RKO (cell line): ENCODE results near the gene C11orf71.

ENCODE experiments used
- DNase-seq: peaks from one replicate; pipeline ENCODE4 v3.0.0-alpha.2; 2016; ENCODE audit warnings: low spot score

The C11orf71 gene

DNA sequence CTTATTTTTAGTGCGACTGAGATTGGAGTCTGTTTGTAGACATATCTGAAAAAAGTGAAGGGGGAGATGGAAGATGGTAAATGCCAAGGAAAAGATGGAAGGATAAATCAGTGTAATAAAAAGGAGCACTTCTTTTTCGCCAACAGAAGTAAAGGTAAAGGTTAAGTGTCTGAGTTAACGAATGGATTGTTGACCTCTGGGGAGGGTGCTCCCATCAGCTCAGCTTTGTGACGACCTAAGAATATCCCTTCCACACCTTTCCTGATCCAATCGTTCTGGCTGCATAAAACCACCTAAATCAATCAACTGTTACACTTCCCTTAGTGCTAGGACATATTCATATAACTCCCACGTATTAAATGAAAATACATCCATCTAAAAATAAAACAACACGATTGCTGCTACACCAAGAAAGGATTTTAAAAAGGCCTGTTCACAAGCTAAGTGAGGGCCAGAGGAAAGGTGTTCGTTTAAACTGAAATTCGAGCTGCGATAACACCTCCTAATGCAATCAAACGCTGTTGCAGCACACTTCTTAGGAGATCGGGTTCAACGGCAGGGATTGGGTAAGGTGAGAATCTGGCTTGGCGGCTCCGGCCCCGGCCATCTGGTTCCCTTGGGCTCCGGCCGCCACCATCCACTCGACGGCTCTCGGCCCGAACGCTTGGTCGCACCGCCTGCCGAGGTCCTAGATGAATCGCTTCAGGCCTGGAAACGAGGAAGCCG, 658 bp downstream of the C11orf71 start:
- peak; percentile 33 for DNase-seq

DNA sequence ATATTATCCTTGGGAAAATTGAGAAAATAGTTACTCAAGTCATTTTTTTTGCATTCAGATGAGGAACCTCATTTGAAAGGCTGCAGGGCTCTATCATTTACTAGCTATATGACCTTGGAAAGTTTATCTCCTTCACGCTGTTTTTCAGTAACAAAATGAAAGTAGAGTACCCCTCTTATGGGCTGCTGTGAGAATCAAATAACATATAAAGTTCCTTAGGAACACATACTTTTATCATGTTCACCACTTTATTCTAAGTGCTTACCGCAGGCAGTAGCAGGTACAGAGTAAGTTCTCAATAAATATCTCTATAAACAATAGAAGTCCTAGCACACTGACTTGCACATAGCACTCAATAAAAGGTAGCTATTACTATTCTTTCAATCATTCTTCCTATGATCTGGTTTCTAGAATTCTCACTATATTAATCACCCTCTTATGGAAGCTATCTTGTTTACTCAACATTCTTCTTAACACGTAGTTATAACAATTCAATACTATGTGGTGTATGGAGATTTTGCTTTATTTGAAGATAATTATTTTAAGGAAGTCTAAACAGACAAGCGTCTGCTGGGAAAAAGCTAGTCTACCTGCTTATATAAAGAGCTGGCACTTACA, 1.9 kb downstream of the C11orf71 start:
- DNase-seq, result no peak

DNA sequence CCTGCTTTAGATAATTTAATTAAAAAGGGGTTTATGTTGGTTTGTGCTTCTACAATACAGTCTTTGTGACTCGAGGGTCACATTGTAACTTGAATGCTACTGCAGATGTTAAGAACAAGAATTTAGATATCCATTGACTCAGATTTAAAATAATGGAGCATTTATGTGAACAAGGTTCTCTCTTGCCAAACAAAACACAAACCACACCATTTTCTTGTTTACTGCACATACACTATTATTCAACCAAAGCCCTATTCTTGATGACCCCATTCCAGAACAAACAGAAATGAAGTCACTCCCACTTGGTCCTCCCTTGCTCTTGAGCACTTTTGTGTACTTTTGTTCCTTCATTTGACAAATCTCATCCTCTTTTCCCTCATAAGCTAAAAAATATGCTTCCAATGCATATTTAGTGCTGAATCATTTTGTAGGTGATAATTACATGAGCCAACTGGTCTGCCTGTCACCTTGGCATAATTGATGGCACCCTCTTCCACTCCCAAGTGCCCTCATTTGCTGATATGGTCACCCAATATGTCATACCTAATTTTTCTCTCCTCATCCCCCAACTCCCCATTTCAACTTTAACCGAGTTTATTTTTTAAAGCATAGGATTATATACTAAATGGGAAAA, 2.8 kb downstream of the C11orf71 start:
- no peak for DNase-seq

- no peak for DNase-seq
These were observed 3.4 kb downstream of the C11orf71 start for GRCh38 chr11:114396916-114397315.

DNA sequence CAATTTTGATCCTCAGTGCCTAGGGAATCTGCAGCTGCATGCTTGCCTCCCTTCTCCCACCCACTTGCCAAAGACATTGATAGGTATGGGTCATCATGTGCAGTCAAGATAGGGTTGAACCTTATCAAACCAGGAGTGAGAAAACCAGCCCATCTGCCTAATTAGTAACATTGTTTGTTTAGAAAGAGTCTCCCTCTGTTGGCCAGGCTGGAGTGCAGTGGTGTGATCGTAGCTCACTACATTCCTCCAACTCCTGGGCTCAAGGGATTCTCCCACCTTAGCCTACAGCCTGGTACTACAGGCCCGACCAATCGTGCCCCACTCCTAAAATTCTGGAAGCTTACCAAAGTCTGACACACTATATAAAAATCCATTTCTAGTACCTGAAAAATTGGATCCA, 4.6 kb downstream of the C11orf71 start:
- DNase-seq, result no peak

DNA sequence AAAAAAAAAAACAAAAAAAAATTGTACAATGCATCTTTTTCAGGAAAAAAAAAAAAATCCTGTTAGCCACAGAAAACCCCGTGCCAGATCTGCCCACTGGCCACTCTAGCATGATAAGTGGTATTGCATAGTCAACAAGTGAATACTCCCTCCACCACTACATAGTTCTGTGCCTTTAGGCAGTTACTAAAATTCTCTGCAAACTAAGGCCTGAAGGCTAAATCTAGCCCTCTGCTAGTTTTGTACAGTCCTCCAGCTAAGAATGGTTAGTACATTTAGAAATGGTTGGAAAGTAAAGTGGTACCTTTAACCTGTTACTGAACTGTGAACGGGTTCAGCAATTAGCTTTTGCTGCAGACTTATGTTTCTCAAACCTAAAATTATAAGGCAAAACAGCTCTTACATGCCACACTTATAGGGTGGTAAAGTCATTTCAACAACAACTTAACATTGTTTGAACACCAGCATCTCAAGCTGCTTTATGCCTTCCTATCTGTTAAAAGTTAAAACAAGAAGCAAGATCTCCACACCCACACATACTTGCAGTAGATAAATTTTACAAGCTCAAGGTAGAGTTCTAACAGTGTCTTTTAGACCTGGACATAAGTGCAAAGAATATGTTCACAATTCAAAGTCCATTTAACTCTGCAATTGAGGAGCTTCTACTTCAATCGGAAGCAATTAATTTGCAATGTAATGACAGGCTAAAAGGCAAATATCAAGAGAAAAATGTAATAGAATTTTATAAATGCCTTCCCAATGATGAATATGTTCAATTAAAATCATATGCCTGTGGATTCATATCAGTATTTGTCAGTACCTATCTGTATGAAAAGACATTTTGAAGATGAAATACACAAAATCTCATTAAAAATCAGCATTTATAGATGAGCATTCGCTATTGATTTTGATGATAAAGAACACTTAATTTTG, 7.3 kb downstream of the C11orf71 start:
- DNase-seq, result no peak

- DNase-seq, result no peak
These were observed 13.8 kb downstream of the C11orf71 start for GRCh38 chr11:114386545-114386944.

DNA sequence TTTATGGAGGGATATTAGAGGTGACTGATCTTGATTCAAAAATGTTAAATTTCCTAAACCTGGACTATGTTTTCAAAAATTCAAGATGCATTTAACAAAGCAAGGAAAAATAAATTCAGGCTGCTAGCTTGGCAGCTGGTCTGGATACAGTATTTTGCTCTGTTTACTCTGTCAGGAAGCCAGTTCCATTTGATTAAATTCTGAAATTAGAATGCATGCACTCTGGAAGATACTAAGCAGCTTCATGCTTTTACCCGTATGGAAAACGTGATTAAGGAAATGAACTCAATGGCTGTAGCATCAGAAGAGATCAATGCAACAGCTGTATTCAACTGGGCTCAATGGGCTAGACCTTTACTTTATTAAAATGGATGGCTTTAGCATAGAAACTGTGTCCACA, 14.2 kb downstream of the C11orf71 start:
- DNase-seq, result no peak

DNA sequence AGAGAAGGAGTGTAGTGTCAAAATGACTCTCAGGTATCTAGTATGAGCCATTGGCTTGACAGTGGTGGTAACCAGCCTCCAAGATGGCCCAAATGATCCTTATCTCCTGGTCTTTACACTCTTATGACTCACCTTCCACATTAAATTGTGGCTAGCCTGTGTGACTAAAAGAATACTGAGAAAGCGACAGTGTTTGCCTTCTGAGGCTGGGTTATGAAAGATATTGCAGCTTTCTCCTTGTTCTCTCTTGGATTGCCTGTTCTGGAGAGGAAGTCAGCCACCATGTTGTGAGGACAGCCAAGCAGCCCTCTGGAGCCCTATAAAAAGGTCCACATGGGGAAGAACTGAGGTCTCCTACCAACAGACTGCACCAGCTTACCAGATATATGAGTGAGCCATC, 15.8 kb downstream of the C11orf71 start:
- DNase-seq, result no peak

GRCh38 chr11:114382509-114382908, 17.8 kb downstream of the C11orf71 start:
- no peak for DNase-seq

DNA sequence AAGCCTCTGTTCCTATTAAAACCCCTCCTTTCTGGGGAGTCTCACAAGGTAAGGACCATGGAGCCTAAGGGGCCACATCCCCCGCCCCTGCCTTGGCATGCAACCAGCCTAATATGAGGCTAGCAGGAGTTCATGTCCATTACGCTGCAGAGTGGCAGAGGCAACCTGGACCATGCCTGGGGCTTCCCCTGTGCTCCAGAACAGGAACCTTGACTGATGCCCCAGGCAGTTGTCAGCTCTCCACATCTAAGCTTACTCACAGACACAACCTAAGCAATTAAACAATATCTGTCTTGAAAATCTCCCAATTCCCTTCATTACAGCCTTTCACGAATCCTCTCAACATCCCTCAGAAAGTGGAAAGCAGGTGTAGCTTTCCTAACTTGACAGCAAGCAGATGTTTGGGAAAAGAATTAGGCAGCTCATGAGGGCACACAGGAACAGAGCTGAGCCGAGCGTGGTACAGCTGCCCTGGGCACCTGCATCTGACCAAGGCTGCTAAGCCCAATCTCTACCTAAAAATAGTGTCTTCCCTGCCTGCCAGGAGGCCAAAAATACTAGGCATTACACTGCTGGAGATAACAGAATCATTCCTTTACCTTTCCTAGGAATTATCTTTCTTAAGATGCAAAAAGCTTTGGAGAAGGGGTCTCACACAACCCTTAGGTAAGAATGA, 20.8 kb downstream of the C11orf71 start:
- DNase-seq, result no peak

GRCh38 chr11:114377612-114378267, 22.6 kb downstream of the C11orf71 start:
- DNase-seq, result no peak

DNA sequence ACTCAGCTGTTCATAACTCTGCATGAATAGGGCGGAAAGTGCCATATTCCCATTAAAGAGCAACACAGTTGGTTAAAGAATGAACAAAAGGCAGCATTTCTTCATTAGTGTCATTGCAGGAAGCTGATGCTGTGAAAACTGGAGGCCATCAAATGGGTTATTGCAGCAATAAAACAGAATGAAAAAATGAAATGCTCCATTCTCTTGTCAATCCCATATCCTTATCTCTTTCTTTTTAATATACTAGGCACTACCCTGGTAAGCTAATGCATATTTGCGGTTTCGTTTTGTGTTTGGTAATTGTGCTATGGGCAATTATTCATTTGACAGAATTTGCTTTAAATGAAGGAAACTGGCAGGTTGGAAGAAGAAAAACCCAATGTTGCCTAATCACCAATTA, 25.3 kb downstream of the C11orf71 start:
- DNase-seq, result no peak

DNA sequence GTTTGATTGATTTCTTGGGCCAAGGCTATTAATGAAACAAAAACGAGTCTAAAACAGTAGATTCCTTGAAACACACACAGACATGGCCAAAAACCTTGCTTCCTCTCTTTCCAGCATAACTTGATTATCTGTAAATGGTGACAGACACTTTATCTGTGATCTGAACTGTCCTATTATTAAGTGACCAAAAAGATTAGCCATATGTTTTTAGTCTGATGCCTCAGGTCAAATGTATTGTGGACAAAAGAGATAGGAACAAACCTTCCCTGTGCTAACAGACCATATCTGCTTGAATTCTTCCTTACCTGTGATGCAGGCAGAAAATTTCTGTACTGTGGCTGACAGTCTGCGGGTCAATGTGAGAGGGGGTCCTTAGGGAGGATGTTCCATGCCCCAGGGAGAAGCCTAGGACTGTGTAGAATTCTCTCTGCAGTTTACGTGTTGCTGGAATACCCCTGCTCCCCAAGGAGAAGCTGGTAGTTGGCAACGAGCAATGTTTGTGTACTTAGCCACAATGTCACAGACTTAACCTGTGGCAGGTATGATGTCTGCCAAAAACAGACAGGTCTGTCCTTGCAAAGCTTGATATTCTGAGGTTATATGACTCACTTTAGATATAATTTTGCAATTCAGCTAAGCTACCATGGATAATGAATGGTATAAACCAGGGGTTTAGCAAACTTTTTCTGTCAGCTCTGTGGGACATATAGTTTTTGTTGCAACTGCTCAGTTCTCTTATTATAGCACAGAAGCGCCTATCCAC, 31.2 kb downstream of the C11orf71 start:
- DNase-seq, result no peak

- no peak for DNase-seq
These were observed 32.9 kb downstream of the C11orf71 start for GRCh38 chr11:114367244-114367957.

DNA sequence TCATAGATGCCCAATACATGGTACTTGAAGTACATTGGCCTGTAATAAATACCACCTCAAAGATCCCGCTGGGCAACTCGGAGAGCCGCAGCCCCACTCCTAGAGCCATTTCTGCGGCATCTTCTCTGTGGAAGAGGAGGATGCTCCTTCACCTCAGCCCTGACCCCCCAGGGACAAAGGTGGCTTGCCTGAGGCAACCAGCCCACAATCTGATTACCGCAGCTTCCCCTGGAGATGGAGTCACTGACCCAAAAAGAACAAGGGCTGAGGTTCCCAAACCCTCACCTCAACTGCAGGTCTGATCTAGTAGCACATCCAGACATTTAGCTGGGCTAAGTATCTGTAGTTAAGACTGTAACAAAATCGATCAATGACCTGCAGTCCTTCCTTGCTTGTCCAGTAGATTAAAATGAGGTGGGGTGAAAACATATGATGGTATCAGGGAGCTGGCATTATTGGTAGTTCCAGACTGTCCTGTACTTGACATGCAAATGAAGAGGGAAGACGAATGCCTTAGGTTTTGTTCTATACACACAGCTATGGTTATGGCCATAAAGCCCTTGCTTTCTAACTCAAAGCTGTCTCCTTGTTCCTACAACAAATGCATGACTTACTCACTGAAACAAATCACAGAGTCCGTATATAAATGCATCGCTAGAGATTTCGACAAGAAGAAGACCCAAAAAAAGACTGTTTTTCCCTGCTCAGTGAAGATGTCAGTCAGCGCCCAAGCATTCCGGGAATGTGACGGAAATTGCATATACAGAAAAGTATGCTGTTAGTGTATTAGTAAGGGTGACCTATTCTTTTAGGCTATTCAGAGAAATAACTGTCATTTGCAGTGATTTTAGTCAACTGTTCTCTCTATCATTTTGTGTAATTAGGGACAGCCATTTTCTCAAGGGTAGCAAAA, 33.7 kb downstream of the C11orf71 start:
- peak; percentile 89 for DNase-seq

DNA sequence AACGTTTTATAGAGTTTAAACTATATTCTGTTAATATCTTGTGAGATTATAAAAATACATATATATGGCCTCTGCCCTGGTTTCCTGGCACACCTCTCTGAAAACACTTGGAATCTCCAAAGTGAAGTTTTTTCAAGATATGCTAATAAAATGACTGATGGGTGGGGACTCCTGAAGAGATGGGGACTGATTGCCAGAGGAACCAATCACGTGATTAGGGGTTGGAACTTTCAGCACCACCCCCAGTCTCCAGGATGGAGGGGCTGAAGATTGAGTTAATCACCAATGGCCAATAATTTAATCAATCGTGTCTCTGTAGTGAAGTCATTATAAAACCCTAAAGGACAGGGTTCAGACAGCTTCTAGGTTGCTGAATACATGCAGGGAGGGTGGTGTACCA, 37.4 kb downstream of the C11orf71 start:
- no peak for DNase-seq

GRCh38 chr11:114362326-114362725, 38.0 kb downstream of the C11orf71 start:
- DNase-seq, result no peak

DNA sequence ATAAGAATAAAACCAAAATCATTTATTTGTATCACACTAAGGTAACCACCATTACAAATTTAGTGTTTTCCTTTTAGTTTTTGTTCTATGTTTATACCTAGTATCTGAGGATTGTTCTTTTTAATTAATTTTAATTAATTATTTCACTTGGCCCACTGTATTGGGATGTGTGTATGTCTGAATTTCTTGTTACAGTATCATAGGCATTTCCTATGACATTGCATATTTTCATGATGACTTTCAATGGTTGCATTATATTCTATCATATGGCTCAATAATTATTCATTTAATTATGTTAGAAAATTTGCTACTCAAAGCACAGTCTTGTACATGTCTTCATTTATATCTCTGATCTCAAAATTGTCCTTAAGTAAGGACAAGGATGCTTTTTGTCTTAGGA, 41.0 kb downstream of the C11orf71 start:
- DNase-seq, result peak; percentile 18
